Measurements from ENCODE around the gene NTM. TPM values are rescaled to one million over a fixed set of nuclear protein-coding genes. Genes with fewer than 3 reads are reported as not detected.

Gene NTM
- total RNA-seq, 1 donor from 2014 or later: 82.7 TPM

DNA sequence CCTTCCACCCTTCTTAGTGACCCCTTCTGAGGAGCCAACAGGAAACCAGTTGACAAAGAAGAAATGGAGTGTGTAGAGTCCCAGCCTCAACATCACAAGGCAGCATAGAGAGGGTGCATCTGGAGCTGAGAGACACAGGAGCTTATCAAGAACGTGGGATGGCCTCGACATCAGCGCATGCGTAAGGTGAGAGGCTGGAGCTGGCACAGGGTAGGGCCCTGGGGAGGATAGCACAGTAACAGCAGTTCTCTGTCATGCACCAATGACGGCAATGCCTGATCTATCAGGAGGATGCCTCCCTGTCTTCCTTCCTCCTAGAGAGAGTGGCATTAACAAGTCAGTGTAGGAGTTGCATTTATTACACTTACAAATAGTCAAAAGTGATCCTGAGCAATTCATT lies 426.1 kb downstream of the NTM start:
- Mint-ChIP-seq H3K27ac (ENCODE audit: unreplicated experiment) (no peak overlapping the region), H3K9me3 (ENCODE audit: unreplicated experiment) (no peaks in the 10 kb centered on the region), H3K36me3 (ENCODE audit: unreplicated experiment) (no peaks in the 10 kb centered on the region), H3K4me3 (ENCODE audit: unreplicated experiment) (no peak overlapping the region), H3K27me3 (ENCODE audit: unreplicated experiment) (peaks cover 60% of the 10 kb centered on the region), H3K4me1 (ENCODE audit: unreplicated experiment) (no peaks in the 10 kb centered on the region)
- TF ChIP-seq, protein P1, sequence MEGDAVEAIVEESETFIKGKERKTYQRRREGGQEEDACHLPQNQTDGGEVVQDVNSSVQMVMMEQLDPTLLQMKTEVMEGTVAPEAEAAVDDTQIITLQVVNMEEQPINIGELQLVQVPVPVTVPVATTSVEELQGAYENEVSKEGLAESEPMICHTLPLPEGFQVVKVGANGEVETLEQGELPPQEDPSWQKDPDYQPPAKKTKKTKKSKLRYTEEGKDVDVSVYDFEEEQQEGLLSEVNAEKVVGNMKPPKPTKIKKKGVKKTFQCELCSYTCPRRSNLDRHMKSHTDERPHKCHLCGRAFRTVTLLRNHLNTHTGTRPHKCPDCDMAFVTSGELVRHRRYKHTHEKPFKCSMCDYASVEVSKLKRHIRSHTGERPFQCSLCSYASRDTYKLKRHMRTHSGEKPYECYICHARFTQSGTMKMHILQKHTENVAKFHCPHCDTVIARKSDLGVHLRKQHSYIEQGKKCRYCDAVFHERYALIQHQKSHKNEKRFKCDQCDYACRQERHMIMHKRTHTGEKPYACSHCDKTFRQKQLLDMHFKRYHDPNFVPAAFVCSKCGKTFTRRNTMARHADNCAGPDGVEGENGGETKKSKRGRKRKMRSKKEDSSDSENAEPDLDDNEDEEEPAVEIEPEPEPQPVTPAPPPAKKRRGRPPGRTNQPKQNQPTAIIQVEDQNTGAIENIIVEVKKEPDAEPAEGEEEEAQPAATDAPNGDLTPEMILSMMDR (IDR thresholded peaks at IDR 0.05): no peak
- DNase-seq (ENCODE audit: extremely low spot score, unreplicated experiment): no peak

DNA sequence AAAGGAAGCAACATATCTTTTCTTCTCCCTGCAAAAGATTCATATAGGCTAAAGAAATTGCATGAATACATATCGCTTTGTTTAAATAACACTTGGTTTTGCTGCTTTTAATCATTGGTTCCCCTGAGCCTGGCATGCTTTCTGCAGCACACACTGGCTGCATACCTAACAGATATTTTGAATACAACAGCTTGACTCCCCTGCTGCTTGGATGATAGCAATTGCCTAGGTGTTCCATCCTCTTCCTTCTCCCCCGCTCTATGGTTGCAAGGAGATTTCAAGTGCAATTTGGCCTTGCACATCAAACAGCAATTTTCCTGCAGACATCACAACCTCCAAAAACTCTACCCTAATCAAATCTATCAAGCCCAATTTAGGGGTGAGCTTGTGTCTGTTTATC lies 430.0 kb downstream of the NTM start:
- no peak for DNase-seq (ENCODE audit: extremely low spot score, unreplicated experiment)
- H3K4me3 Mint-ChIP-seq (ENCODE audit: unreplicated experiment): no peak overlapping the region
- peaks cover 77% of the 10 kb centered on the region for H3K27me3 Mint-ChIP-seq (ENCODE audit: unreplicated experiment)
- H3K4me1 Mint-ChIP-seq (ENCODE audit: unreplicated experiment): no peaks in the 10 kb centered on the region
- no peaks in the 10 kb centered on the region for H3K9me3 Mint-ChIP-seq (ENCODE audit: unreplicated experiment)
- TF ChIP-seq, protein P1 (IDR thresholded peaks at IDR 0.05): no peak
- no peaks in the 10 kb centered on the region for H3K36me3 Mint-ChIP-seq (ENCODE audit: unreplicated experiment)
- H3K27ac Mint-ChIP-seq (ENCODE audit: unreplicated experiment): no peak overlapping the region

DNA sequence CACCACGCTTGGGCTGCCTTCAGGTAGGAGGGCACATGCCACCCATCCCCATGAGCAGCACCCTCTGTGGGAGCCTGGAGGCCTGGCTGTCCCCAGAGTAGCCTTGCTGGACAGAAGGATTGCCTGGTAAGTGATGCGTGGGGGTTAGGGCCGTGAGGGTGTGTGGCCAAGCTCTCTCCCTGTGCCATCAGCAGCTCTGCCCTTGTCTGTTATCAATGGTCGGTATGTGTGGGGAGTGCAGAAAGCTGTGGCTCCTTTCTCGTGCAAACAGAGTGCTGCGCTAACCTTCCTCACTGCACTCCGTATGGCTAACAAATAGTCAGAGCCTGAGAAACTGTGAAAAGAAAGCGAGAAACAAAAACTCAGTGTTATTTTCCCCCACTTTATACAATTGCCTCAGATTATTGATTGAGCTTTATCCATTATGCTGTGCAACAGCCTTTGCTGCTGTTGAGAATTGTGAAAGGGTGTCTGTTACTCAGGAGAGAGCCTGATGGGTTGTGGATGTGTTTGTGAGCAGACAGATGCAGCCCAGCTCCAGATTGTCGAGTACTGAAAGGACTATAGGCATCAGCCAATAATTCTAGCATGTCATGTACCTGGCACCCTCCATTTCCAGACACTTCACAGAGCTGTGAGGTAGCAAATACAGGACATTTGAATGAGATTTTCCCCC lies 432.2 kb downstream of the NTM start:
- no peaks in the 10 kb centered on the region for H3K9me3 Mint-ChIP-seq (ENCODE audit: unreplicated experiment)
- H3K27me3 Mint-ChIP-seq (ENCODE audit: unreplicated experiment): peaks cover 72% of the 10 kb centered on the region
- no peak for DNase-seq (ENCODE audit: extremely low spot score, unreplicated experiment)
- H3K36me3 Mint-ChIP-seq (ENCODE audit: unreplicated experiment): no peaks in the 10 kb centered on the region
- no peaks in the 10 kb centered on the region for H3K4me1 Mint-ChIP-seq (ENCODE audit: unreplicated experiment)
- H3K27ac Mint-ChIP-seq (ENCODE audit: unreplicated experiment): no peak overlapping the region
- TF ChIP-seq, protein P1 (IDR thresholded peaks at IDR 0.05): no peak
- H3K4me3 Mint-ChIP-seq (ENCODE audit: unreplicated experiment): no peak overlapping the region

DNA sequence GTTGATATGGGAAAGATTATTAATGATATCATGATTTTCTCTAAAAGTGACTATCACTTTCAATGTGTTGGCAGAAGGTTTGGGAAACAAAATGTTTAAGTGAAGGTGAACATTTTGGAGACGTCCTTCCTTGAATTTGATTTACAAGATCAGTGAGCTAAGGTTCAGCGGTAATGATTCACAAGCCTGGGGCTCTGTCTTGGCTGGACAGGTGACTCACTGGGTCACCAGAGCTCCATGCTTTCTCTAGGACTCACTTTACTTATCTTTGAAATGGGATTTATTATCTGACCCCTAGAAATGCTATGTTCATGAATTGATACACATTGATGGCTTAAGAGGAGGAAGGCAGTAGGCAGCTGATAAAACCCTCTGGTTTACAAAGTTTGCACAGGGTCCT lies 437.5 kb downstream of the NTM start:
- Mint-ChIP-seq H3K27me3 (ENCODE audit: unreplicated experiment) (peaks cover 44% of the 10 kb centered on the region), H3K4me3 (ENCODE audit: unreplicated experiment) (no peak overlapping the region), H3K4me1 (ENCODE audit: unreplicated experiment) (no peaks in the 10 kb centered on the region), H3K9me3 (ENCODE audit: unreplicated experiment) (no peaks in the 10 kb centered on the region), H3K36me3 (ENCODE audit: unreplicated experiment) (no peaks in the 10 kb centered on the region), H3K27ac (ENCODE audit: unreplicated experiment) (no peak overlapping the region)
- no peak for DNase-seq (ENCODE audit: extremely low spot score, unreplicated experiment)
- TF ChIP-seq, protein P1 (IDR thresholded peaks at IDR 0.05): no peak

DNA sequence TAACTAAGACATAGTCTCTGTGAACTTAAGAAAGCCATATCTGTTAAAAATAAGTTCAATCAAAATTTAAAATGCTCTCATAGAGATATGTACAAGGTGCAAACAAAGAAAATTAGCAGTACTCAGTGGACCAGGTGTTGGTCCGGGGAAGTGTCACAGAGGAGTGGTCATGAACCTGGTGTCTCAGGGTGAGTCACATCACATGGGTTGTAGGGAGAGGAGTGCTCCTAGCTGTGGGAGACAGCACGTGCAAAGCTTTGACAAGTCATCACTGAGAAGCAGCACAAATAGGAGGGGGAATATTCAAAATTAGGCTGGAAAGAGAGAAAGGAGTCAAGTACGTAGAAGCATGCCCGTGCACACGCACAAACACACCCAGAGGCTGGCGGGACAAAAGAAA lies 438.1 kb downstream of the NTM start:
- no peak overlapping the region for H3K4me3 Mint-ChIP-seq (ENCODE audit: unreplicated experiment)
- H3K36me3 Mint-ChIP-seq (ENCODE audit: unreplicated experiment): no peaks in the 10 kb centered on the region
- peaks cover 41% of the 10 kb centered on the region for H3K27me3 Mint-ChIP-seq (ENCODE audit: unreplicated experiment)
- TF ChIP-seq, protein P1 (IDR thresholded peaks at IDR 0.05): no peak
- no peak for DNase-seq (ENCODE audit: extremely low spot score, unreplicated experiment)
- H3K27ac Mint-ChIP-seq (ENCODE audit: unreplicated experiment): no peak overlapping the region
- no peaks in the 10 kb centered on the region for H3K4me1 Mint-ChIP-seq (ENCODE audit: unreplicated experiment)
- no peaks in the 10 kb centered on the region for H3K9me3 Mint-ChIP-seq (ENCODE audit: unreplicated experiment)

All from osteocyte (in vitro differentiated cells).